Muscle layer of colon (tissue), 2 donors: ENCODE measurements around the gene MAP1LC3C.
"Not testable (repeated sequence)": the region's sequence is repeated elsewhere in the genome, so short reads cannot be mapped to it uniquely, and the experiment has no call there.

ENCODE experiments used
- H3K27ac ChIP-seq: one replicate; pipeline ENCODE4 v1.7.0; 2013; ENCODE audit warnings: low read depth, mild to moderate bottlenecking, low read length, moderate library complexity
- H3K27me3 ChIP-seq, 2 donors: one replicate each; pipeline ENCODE4 v1.7.0; 2013; ENCODE audit warnings: low read length in 2 of 2, mild to moderate bottlenecking in 2 of 2; ENCODE audit not compliant: insufficient read depth in 2 of 2, control insufficient read depth in 1 of 2
- H3K36me3 ChIP-seq: one replicate; pipeline ENCODE4 v1.7.0; 2013; ENCODE audit warnings: mild to moderate bottlenecking, low read length; ENCODE audit not compliant: insufficient read depth
- H3K4me1 ChIP-seq: one replicate; pipeline ENCODE4 v1.7.0; 2013; ENCODE audit warnings: mild to moderate bottlenecking, low read length; ENCODE audit not compliant: insufficient read depth
- H3K4me3 ChIP-seq, 2 donors: one replicate each; pipeline ENCODE4 v1.7.0; 2013; ENCODE audit warnings: low read length in 2 of 2, low read depth in 1 of 2, mild to moderate bottlenecking in 1 of 2, moderate library complexity in 1 of 2
- H3K9ac ChIP-seq: one replicate; pipeline ENCODE4 v1.7.0; 2013; ENCODE audit warnings: low read length
- H3K9me3 ChIP-seq: one replicate; pipeline ENCODE4 v1.7.0; 2013; ENCODE audit warnings: mild to moderate bottlenecking, low read length
- donor health status: abdominal sarcoma.
- donor health status: Adenocarcinoma of cecum.

Gene MAP1LC3C

DNA sequence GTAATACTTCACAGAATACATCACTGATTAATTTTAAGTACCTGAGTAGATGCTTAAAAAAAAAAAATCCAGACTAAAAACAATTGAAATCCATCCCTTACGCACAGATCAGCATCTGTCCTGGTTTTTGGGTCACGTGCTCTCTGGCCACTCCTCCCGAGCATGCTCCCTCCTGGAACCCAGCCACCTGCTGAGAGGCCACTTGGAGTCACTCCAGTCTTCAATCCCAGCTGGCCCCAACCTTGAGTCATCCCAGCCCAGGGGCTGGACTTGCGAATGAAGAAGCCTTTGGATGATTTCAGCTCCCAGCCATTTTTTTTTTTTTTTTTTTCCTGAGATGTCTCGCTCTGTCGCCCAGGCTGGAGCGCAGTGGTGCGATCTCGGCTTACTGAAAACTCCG is 8.9 kb downstream of the MAP1LC3C start:
- H3K27ac ChIP-seq: no peak overlapping the region
- peaks cover 4% of the 10 kb centered on the region for H3K4me1 ChIP-seq
- no peaks in the 10 kb centered on the region for H3K27me3 ChIP-seq
- H3K4me3 ChIP-seq: no peak overlapping the region
- no peaks in the 10 kb centered on the region for H3K36me3 ChIP-seq
- no peaks in the 10 kb centered on the region for H3K9me3 ChIP-seq
- no peak overlapping the region for H3K9ac ChIP-seq

DNA sequence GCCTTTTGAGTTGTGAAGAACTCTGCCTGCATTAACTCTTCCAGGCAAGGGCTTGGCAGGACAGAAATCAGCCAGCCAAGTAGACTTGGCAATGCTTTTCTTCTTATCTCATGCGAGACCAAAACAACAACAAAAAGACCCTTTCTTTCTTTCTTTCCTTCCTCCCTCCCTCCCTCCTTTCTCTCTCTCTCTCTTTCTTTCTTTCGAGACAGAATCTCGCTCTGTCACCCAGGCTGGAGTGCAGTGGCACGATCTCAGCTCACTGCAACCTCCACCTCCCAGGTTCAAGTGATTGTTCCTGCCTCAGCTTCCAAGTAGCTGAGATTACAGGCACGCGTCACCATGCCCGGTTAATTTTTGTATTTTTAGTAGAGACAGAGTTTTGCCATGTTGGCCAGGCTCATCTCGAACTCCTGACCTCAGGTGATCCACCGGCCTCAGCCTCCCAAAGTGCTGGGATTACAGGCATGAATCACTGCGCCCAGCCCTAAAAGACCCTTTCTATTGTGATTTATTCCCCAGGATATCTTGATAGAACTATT is 10.4 kb downstream of the MAP1LC3C start:
- H3K27me3 ChIP-seq, H3K4me3 ChIP-seq, H3K27ac ChIP-seq, H3K4me1 ChIP-seq, H3K9ac ChIP-seq, H3K9me3 ChIP-seq, H3K36me3 ChIP-seq: not testable (repeated sequence)

GRCh38 chr1:241985787-241986186 is 13.1 kb downstream of the MAP1LC3C start:
- H3K27me3 ChIP-seq: no peaks in the 10 kb centered on the region
- no peak overlapping the region for H3K4me3 ChIP-seq
- H3K36me3 ChIP-seq: no peaks in the 10 kb centered on the region
- no peak overlapping the region for H3K27ac ChIP-seq
- H3K9me3 ChIP-seq: no peaks in the 10 kb centered on the region
- H3K9ac ChIP-seq: no peak overlapping the region
- H3K4me1 ChIP-seq: peaks cover 4% of the 10 kb centered on the region

GRCh38 chr1:241979926-241980325 is 19.0 kb downstream of the MAP1LC3C start:
- Histone ChIP-seq H3K27ac (no peak overlapping the region), H3K4me3 (no peak overlapping the region), H3K36me3 (no peaks in the 10 kb centered on the region), H3K9ac (no peak overlapping the region), H3K9me3 (no peaks in the 10 kb centered on the region), H3K27me3 (no peaks in the 10 kb centered on the region), H3K4me1 (no peaks in the 10 kb centered on the region)

DNA sequence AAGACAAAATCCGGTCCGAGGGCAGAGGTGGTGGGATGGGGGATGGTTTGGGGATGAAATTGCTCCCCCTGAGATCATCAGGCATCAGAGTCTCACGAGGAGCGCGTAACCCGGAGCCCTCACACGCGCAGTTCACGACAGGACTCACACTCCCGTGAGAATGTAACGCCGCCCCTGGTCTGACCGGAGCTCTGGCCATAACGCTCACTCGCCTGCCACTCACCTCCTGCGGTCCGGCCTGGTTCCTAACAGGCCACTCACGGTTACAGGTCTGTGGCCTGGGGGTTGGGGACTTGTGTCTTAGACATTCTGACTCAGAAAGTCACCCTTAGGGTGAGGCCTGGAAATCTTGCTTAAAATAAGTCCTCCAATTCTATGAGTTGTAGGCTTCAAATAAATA is 19.8 kb downstream of the MAP1LC3C start:
- Histone ChIP-seq H3K4me1 (no peaks in the 10 kb centered on the region), H3K9ac (no peak overlapping the region), H3K27me3 (no peaks in the 10 kb centered on the region), H3K9me3 (no peaks in the 10 kb centered on the region), H3K27ac (no peak overlapping the region), H3K4me3 (no peak overlapping the region), H3K36me3 (no peaks in the 10 kb centered on the region)

DNA sequence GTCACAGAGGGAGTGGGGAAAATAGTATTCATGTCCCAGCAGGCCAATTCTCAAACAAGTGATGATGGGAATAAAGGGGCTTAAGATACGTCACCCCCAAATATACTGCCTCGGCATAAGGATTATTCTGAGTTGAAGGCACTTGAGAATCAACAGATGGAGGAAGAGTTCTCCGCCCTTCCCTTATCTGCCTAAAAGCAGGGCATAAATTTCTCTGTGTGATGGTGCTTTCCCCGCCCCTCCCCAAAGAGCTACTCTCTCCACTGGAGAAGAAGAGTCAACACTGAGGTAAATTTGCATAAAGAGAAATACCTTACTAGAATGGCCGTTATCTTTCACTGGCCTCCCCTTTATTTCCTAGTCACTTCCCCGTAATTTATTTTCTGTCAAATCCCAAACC is 22.7 kb downstream of the MAP1LC3C start:
- no peak overlapping the region for H3K9ac ChIP-seq
- no peaks in the 10 kb centered on the region for H3K9me3 ChIP-seq
- H3K36me3 ChIP-seq: no peaks in the 10 kb centered on the region
- no peak overlapping the region for H3K27ac ChIP-seq
- H3K4me3 ChIP-seq: no peak overlapping the region
- H3K27me3 ChIP-seq: no peaks in the 10 kb centered on the region
- H3K4me1 ChIP-seq: no peaks in the 10 kb centered on the region

- no peak overlapping the region for H3K27ac ChIP-seq
- no peaks in the 10 kb centered on the region for H3K36me3 ChIP-seq
- no peaks in the 10 kb centered on the region for H3K9me3 ChIP-seq
- H3K4me1 ChIP-seq: no peaks in the 10 kb centered on the region
- no peak overlapping the region for H3K9ac ChIP-seq
- no peak overlapping the region for H3K4me3 ChIP-seq
- H3K27me3 ChIP-seq: no peaks in the 10 kb centered on the region
These were observed 26.1 kb downstream of the MAP1LC3C start for GRCh38 chr1:241972703-241973369.

GRCh38 chr1:241968611-241969010 is 30.3 kb downstream of the MAP1LC3C start:
- no peak overlapping the region for H3K9ac ChIP-seq
- no peaks in the 10 kb centered on the region for H3K4me1 ChIP-seq
- H3K27me3 ChIP-seq: no peaks in the 10 kb centered on the region
- H3K4me3 ChIP-seq: no peak overlapping the region
- no peaks in the 10 kb centered on the region for H3K9me3 ChIP-seq
- H3K36me3 ChIP-seq: no peaks in the 10 kb centered on the region
- H3K27ac ChIP-seq: no peak overlapping the region

- H3K27ac ChIP-seq: no peak overlapping the region
- no peak overlapping the region for H3K4me3 ChIP-seq
- H3K36me3 ChIP-seq: no peaks in the 10 kb centered on the region
- no peaks in the 10 kb centered on the region for H3K9me3 ChIP-seq
- H3K9ac ChIP-seq: no peak overlapping the region
- no peaks in the 10 kb centered on the region for H3K27me3 ChIP-seq
- H3K4me1 ChIP-seq: no peaks in the 10 kb centered on the region
These were observed 34.2 kb downstream of the MAP1LC3C start for GRCh38 chr1:241964550-241965282.

DNA sequence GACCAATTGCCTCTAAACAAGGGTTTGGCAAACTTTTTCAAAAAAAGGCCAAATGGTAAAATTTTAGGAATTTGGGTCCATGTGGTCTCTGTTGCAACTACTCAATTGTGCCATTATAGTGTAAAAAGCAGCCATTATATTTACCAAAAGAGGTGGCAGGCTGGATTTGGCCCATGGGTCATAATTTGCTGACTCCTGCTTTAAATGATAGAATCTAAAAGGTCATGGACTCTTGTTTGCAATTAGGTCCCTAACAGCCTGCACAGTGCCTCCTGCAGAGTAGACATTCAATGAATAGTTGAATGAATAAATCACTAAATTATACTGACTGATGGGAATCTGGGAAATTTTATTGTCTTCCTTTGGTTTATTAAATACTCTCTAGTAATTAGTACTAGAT is 35.2 kb downstream of the MAP1LC3C start:
- no peak overlapping the region for H3K9ac ChIP-seq
- no peaks in the 10 kb centered on the region for H3K9me3 ChIP-seq
- H3K4me3 ChIP-seq: no peak overlapping the region
- H3K4me1 ChIP-seq: no peaks in the 10 kb centered on the region
- H3K36me3 ChIP-seq: no peaks in the 10 kb centered on the region
- no peaks in the 10 kb centered on the region for H3K27me3 ChIP-seq
- no peak overlapping the region for H3K27ac ChIP-seq

DNA sequence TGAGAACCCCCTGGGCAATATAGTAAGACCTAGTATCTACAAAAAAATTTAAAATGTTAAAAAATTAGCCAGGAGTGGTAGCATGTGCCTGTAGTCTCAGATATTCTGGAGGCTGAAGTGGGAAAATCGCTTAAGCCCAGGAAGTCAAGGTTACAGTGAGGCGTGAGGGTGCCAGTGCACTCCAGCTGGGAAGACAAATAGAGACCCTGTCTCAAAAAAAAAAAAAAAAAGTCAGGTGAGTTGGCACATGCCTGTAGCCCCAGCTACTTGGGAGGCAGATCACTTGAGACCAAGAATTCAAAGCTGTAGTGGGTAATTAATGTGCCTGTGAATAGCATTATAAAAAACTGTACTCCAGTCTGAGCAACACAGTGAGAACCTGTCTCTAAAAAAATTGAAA is 36.7 kb downstream of the MAP1LC3C start:
- no peak overlapping the region for H3K4me3 ChIP-seq
- no peak overlapping the region for H3K9ac ChIP-seq
- no peaks in the 10 kb centered on the region for H3K36me3 ChIP-seq
- H3K27ac ChIP-seq: no peak overlapping the region
- H3K9me3 ChIP-seq: no peaks in the 10 kb centered on the region
- H3K4me1 ChIP-seq: no peaks in the 10 kb centered on the region
- no peaks in the 10 kb centered on the region for H3K27me3 ChIP-seq
